GM18868 (cell line): ENCODE results near the gene OPN1SW.

Experiments used
- ATAC-seq: cut with Tn5 transposase; IDR thresholded peaks from one replicate; pipeline ENCODE4 v1.9.1; 2021; ENCODE audit warnings: mild to moderate bottlenecking, moderate library complexity; ENCODE audit not compliant: unreplicated experiment

Gene OPN1SW

GRCh38 chr7:128775744-128776474, at the start of gene OPN1SW:
OPN1SW (minus strand) TSS chr7:128775794; CDS start chr7:128775781, 13 bp downstream.
- no peak for ATAC-seq

GRCh38 chr7:128821724-128822123, 46.1 kb upstream of the OPN1SW start:
- ATAC-seq: no peak

GRCh38 chr7:128818694-128819093, 43.1 kb upstream of the OPN1SW start:
- ATAC-seq: no peak

GRCh38 chr7:128815289-128815942, 39.8 kb upstream of the OPN1SW start:
- no peak for ATAC-seq

- no peak for ATAC-seq
These were observed 38.9 kb upstream of the OPN1SW start for GRCh38 chr7:128814499-128814898.

- ATAC-seq: no peak
These were observed 37.0 kb upstream of the OPN1SW start for GRCh38 chr7:128812514-128813168.

GRCh38 chr7:128811631-128812430, 36.2 kb upstream of the OPN1SW start:
- ATAC-seq: no peak

- ATAC-seq: no peak
These were observed 35.4 kb upstream of the OPN1SW start for GRCh38 chr7:128810997-128811396.

- ATAC-seq: no peak
These were observed 34.9 kb upstream of the OPN1SW start for GRCh38 chr7:128810473-128810872.

- ATAC-seq: no peak
These were observed 33.8 kb upstream of the OPN1SW start for GRCh38 chr7:128809363-128809762.

GRCh38 chr7:128807191-128807590, 31.6 kb upstream of the OPN1SW start:
- no peak for ATAC-seq

- no peak for ATAC-seq
These were observed 29.6 kb upstream of the OPN1SW start for GRCh38 chr7:128805225-128805624.

GRCh38 chr7:128804484-128804883, 28.9 kb upstream of the OPN1SW start:
- no peak for ATAC-seq

- no peak for ATAC-seq
These were observed 26.2 kb upstream of the OPN1SW start for GRCh38 chr7:128801667-128802418.

- ATAC-seq: no peak
These were observed 25.4 kb upstream of the OPN1SW start for GRCh38 chr7:128801003-128801402.

GRCh38 chr7:128800567-128800966, 25.0 kb upstream of the OPN1SW start:
- ATAC-seq: peak; percentile 53

GRCh38 chr7:128799451-128799850, 23.9 kb upstream of the OPN1SW start:
- no peak for ATAC-seq

- no peak for ATAC-seq
These were observed 20.7 kb upstream of the OPN1SW start for GRCh38 chr7:128796327-128796726.

- no peak for ATAC-seq
These were observed 19.5 kb upstream of the OPN1SW start for GRCh38 chr7:128795129-128795528.

- no peak for ATAC-seq
These were observed 18.8 kb upstream of the OPN1SW start for GRCh38 chr7:128794436-128794835.
